C1 segment of cervical spinal cord (tissue), 14 donors: Measurements from ENCODE around the gene CMTM4.

ENCODE experiments used
- DNase-seq, 14 donors: peaks; one replicate each; lab custom pipeline; 2025; lab: John Stamatoyannopoulos, UW

The CMTM4 gene

DNA sequence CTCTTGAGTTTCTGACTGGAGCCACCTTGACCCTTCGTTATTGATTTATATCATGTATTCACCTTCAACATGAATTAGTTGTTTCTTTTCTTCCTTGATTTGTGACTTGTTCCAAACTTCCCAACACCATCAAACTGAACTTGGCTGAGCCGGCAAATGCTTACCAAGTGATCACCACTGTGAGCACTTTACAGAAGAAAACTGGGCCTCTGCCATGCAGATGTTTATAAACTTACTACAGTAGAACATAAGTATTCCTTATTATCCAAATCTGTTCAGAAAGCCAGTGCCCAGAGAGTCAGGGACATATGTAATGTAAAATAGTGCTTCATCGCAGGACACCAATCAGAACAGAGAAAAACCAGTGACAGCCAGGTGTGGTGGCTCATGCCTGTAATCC is 19.9 kb downstream of the CMTM4 start:
- DNase-seq = no peak

DNA sequence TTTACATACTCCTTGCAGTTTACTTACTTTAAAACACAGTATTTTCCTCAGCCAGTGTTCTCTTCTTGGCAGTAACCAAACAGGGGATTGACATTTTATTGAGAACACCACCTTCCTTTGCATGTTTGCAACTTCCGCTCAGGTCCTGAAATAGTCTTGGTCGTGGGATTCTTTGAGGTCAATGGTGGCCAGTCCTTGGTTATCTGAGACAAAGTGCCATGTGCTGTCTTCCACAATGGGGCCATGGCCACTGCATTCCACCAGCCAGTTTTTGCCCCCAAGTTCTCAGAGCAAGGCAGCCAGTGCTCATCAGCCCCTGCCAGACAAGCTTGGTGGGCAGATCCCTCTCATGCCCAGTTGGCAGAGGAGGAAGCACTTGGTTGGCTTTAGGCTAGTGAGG is 22.9 kb downstream of the CMTM4 start:
- no peak for DNase-seq

DNA sequence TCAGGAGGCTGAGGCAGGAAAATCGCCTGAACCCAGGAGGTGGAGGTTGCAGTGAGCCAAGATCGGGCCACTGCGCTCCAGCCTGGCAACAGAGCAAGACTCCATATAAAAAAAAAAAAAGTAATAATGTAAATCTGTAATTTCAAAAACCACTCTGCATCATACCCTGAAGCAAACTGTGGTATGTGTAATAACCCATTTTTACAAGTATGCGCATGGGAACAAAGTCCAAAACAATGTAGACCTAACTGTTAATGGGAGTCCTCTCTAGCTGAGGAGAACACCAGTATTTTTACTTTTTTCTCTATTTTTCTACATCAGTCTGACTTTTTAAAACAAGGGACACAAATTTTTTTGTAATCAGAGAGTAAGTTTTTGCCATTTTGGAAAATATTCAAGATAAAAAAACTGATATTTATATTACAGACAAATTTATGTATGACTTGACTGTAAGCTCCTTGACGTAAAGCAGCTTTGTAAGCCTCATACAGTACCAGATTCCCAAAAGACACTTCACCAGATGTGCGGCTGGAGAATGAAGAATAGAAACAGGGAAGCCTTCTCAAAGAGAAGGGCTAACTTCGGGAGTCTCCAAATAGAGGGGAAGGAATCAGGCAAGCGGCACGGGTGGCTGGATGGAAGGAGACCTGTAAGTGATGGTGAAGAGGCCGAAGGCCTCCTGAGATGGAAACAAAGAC is 25.7 kb downstream of the CMTM4 start:
- DNase-seq = no peak

DNA sequence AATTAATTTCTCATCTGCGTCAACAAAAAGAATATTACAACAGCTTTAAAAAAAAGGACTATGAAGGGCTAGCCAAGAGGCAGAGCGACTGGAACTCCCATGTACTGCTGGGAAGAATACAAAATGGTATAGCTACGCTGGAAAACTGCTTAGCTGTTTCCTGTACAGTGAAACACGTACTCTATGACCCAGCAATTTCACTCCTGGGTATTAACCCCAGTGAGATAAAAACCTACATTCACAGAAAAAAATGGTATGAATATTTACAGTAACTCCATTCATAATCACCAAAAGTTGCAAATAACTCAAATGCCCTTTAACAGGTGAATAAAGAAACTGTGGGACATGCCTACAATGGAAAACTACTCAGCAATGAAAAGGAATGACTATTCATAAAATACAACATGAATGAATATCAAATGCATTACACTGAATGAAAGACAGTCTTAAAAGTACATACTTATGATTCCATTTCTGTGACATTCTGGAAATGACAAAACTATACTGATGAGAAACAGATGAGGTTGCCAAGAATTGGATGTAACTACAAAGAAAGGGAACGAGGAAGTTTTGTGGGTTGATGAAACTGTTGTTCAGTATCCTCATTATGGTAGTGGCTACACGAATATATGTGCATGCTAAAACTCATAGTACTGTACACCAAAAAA is 27.6 kb downstream of the CMTM4 start:
- no peak for DNase-seq

DNA sequence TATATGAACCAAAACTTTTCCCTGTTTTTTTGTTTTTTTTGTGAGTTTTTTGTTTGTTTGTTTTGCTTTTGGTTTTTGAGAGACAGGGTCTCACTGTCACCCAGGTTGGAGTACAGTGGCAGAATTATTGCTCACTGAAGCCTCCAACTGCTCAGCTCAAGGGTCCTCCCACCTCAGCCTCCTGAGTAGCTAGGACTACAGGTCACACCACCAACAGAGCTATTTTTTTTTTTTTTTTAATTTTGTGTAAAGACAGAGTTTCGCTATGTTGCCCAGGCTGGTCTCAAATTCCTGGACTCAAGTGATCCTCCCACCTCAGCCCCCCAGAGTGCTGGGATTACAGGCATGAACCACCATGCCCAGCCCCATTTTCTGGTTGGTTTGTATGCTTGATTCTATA is 28.6 kb downstream of the CMTM4 start:
- no peak for DNase-seq

DNA sequence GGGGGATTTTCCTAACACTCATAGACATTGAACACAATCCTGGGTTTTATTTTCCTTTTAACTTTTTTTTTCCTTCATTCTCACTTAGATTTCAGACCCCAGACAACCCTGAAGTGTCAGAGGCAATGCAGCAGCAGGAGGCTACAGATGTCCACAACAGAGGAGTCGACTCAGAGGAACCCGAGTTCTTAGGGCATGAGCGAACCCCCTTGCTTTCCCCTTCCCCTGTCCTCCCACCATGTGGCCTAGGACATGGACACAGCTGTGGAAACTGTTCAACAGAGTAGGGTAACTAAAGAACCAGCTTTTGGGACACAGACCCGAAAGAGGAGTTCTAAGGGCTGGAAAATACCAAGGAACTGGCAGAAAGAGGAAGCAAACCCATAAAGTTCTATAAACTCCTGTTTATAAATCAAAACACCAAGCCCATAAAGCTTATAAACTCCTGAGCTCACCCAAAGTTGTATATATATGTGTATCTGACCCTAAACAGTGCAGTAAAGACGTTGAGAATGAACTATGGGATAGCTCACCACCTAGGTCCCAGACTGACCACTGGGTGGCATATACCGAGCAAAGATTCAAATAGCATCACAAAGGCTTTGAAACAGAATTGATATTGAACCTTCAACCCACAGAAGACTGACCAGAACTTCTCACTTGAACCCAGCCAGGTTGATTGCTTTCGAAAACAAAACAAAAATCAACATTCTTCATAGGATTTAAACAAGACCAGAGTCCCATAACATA is 33.9 kb downstream of the CMTM4 start:
- peak in 5 of 14 donors; percentile 3 to 18 (median 16) for DNase-seq

DNA sequence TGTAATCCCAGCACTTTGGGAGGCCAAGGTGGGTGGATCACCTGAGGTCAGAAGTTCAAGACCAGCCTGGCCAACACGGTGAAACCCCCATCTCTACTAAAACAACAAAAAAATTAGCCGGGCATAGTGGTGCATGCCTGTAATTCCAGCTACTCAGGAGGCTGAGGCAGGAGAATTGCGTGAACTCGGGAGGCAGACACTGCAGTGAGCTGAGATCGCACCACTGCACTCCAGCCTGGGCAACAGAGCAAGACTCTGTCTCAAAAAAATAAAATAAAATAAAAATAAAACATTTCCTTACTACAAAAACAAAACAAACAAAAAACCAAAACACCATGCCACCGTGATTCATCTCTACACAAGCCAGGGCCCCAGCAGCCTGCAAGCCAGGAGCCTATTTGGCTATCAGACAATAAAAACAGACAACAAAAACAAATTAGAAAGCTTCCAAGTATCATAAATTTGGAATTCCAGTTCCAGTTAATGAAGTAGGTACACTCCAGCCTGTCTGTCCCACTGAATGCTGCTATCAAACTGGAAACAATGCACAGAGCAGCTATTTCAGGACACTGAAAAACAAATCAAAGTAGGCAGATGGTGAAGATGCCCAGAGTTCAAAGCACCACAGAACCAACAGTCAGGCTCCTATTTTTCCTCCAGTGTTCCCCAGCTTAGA is 34.7 kb downstream of the CMTM4 start:
- peak in 3 of 14 donors; percentile 18 to 21 (median 20) for DNase-seq

DNA sequence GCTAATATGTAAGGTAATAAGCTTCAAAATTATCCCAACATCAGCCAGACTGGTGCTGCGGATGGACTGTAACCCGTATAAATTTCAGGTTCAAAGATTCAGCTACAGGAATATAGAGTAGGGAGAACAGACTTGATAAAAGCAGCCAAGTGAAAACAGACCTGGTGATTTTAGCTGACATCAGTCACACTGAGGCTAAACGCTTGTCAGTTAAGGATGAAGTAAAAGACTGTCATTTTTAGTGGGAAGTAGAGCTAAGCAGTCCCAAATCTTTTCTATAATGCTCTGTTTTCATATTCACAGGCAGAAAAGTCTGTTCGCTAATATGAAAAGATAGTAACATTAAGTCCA is 35.4 kb downstream of the CMTM4 start:
- DNase-seq = no peak

DNA sequence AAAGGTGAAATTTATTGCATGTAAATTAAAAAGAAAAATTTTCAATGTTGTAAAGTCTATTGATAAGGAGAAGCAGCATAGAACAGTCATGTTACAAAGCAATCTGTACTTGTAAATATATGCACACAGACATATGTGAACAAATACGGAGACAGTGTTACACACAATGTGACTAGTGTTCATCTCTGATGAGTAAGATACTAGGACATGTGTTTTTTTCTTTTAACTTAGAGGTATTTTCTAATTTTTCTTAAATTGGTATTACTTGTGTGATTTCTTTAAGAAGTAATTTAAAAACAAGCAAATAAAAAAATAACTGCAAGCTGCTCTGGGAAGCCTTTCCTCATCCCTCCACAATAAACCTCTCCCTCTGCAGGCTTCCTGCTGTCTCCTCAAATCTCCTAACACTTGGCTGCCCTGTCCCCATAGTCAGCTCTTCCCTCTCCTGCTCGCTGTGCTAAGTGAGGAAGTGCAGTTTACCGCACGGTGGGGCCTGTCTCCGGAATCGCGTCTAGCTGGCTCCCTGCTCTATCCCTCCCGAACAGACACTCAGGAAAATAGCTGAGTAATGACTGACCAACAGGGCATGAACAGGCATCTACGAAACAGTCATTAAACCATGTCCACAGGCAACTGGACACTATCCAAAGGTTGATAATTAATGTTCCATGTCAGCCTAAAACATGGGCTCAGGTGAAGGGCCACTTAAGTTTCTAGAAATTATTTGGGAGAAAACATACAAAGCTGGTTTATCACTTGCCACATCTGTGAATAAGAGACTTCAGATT is 35.9 kb downstream of the CMTM4 start:
- peak in 12 of 14 donors; percentile 19 to 81 (median 30) for DNase-seq

DNA sequence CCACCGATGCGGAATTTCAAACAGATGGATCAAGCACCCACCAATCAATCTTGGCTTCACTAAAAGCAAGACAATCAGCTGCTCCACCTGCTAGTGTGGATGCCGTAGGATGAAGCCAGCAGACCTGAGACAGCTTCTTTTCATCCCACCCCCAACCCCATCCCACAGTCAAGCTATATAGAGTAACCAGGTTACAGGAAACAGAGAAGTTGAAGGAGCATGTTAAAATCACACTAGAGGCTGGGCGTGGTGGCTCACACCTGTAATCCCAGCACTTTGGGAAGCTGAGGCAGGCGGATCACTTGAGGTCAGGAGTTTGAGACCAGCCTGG is 37.7 kb downstream of the CMTM4 start:
- no peak for DNase-seq

DNA sequence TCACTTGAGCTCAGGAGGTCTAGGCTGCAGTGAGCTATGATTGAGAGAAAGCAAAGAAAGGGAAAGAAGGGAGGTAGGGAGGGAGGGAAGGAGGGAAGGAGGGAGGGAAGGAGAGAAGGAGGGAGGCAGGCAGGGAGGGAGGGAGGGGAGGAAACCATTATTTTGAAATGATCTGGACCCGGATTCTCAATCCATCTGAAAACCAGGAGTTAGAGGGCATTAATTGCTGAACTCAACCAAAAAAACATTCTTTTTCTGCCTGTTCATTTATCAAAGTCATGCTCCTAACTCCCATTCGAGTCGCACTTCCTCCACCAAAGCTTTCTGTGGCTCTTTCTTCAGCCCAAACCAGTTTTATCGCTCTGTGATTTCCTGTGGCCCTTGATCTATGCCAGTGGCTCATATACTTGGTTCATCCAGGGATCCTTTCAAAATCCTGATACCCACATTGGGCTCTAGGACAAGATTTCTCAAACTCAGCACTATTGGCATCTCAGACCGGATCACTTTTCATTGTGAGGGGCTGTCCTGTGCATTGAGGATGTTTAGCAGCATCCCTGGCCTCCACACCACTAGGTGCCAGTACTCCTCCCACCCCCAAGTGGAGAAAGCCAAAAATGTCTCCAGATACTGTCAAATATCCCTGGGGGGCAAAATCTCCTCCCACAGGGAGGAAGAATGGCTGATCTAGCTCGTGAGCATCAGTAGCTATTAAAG is 38.2 kb downstream of the CMTM4 start:
- no peak for DNase-seq

DNA sequence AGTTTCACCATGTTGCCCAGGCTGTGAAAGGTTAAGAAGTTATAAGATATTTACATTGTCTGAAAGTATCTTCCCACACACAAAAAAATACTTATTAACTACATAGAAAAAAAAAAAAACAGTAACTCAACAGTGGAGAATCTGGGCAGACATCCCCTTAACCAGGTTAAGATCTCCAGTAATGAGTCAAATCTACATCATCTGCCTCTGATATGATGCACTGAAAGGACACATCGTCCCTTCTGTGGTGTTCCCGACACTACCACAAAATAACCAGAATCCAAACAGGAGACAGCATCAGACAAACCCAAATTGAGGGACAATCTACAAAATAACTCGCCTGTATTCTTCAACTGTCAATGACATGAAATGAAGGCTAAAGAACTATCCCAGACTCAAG is 40.0 kb downstream of the CMTM4 start:
- no peak for DNase-seq

DNA sequence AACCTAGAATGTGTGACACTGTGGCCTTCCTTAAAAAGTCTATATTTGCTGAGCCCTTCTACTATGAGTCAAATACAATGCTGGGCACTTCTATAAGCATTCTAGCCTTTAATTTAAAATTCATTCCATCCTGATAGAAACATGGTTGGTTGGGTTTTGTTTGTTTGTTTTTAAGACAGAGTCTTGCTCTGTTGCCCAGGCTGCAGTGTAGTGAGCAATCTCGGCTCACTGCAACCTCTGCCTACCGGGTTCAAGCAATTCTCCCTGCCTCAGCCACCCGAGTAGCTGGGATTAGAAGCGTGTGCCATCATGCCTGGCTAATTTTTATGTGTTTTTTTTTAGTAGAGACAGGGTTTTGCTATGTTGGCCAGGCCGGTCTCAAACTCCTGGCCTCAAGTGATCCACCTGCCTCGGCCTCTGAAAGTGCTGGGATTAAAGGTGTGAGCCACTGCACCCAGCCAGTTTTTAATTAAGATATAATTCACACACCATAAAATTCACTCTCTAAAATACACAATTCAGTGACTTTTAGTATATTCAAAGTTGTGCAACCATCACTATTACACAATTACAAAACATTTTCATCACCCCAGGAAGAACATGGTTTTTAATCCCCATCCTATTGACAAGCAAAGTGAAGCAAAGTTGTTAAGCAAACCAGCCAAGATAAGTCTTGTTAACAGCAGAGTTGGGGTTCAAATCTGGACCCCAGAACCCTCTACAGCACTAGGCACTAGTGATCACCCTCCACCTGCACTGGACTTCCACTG is 42.8 kb downstream of the CMTM4 start:
- DNase-seq = no peak

DNA sequence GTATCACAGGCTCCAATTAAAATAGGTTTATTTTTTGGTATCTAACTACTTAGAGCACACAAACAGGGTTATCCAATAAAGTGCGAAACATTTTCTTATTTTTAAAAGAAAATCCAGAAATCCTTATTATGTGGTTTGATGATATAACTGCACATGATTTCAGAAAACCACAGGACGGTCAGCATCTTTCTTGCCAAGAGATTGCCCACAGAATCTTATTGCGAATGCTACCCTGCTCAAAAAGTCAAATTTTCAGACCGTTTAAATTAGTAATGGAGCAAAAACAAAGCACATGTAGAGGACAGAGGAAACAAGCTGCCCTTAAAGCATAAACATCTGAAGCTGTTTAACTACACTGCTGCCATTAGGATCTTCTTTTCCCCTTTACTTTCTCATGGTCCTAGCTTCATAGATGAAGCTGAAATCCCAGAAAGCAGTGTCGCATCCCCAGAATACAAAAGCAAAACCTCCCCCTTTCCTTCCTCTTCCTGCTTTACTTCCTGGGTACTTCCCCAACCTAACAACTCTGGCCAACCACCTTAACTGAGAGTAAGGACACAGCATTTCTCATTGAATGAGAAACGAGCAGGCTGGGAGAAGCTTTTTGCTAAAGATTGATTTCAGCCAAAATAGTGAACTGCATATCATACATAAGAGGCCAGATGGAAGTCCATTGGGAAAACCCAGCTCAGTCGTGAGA is 43.7 kb downstream of the CMTM4 start:
- DNase-seq = no peak

DNA sequence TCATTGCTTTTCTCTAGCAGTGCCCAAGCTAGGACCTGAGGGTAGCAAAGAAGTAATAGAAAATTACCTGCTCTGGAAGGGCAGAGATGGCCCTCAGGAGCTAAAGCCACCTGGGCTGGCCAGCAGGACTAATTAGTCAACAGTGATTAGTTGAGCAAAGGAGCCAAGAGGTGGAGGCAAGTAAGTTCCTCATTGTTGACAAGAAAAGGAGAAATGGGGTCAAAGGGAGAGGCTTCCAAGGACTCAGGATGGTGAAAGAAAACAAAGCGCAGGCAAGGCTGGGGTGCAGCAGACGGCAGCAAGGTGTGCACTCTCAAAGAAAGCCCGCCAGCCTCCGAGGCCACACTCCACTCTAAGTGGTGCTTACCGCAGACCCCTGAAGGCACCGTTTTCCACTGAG is 44.6 kb downstream of the CMTM4 start:
- DNase-seq = no peak

DNA sequence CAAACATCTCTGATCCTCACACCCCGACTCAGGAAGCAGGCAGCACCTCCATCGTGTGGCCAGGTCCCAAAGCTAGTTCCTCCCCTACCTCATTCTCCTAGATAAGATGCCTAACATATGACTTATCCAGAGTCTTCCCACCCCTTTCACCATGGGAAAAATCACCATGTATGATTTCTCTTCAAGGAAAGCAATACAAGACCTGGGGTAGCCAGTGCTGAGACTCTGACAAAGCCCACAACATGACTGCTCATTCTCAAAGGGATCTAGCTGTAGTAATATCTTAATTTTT is 45.1 kb downstream of the CMTM4 start:
- DNase-seq = no peak

DNA sequence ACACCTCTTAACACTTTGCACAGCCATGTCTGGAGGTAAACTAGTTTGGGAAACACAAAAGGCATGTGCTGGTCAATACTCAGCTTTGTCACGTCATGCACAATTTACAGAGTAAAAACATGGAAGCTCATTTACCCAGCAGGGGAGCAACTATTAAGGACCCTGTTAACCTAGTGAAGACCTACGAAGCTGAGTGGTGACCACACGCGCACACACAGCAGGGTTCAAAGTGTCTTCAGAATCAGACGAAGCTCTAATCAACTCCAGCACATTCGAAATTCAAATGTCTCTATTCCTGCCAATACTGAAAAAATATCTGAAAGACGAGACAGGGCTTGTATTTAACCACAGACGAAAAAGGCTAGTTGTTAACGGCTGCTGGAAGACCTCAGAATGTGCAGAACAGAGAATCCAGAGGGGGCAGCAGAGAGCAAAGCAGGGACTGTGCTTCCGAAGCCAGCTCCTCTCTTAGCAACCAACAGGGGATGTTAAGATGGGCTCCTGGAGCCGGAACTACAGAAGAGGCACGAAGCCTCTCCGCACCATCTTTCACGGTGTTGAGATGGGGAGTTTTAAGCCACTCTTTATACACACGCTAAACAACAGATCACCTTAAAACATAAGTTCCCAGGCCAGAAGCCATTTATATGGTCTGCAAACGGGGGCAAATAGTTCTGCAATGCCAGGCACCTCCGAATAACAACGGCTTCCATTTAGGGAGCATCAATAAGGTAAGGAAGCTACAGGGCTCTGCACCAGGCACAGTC is 45.7 kb downstream of the CMTM4 start:
- peak in 13 of 14 donors; percentile 4 to 80 (median 52) for DNase-seq

DNA sequence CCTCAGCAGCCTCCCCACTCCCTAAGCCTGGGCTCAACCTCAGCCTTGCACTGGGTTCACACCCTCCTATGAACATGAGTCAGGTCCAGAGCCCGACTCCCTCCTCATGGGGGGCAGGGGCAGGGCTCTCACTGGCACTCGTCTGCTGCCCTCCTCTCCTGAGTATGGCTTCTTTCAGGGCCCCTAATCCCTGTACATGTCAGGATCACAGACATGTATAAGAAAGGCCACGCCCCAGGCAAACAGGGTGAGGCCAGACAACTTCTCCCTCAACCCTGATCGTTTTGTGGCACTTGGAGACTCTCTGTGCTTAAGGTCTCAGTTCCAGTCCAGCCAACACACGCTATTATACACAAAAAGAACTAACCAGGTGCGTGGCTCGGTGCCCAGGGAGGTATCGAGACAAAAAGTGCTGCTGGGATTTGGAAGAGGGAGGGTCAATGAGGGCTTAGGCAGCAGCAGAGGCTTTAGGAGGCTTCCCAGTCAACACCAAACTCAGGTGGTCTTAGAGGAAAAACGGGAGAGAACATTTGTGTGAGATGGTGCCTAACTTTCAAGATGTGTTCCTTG is 46.8 kb downstream of the CMTM4 start:
- DNase-seq = no peak

DNA sequence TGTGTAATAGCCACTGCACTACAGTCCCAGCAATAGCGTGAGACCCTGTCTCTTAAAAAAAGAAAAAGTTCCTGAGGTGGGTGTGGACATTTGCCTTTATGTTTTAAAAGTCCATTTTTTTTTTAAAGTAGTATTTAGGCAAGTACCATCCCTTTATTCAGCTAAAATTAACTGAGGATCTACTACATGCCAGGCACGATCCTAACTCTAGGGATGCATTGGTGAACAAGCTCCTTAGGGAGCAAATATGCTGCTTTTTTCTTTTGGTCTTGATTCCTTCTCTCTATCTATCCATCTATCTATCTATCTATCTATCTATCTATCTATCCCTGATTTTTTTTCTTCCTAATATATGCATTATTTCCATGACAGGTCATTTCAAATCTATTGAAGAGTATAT is 47.4 kb downstream of the CMTM4 start:
- DNase-seq = no peak
